GM19397 (cell line): ENCODE results near the gene RLBP1.
A peak's percentile ranks its signal among the peaks of the same experiment; 100 is the strongest.
"Not testable (repeated sequence)": the region's sequence is repeated elsewhere in the genome, so short reads cannot be mapped to it uniquely, and the experiment has no call there.

Experiments
- ATAC-seq: cut with Tn5 transposase; IDR thresholded peaks from one replicate; pipeline ENCODE4 v1.9.1; 2021; ENCODE audit warnings: mild to moderate bottlenecking, moderate library complexity; ENCODE audit not compliant: unreplicated experiment

The RLBP1 gene

DNA sequence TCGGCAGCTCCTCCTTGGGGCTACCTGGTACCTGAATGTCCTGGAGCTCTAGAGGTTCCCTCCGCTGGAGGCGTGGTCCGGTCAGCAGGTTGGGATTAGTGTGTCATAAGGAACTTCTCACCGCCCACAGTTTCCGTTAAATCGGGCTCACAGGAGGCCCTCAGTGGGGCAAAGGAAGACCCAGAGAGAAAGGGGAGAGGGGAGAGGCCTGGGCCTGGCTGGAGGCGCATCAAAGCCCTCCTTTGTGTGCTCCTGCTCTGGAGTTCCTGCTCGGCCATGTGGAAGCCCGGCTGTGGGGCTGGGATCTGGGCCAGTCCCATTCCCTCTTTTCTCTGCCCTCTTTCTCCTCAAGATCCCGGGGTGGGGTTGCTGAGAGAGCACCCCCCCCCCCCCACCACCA lies at the start of gene RLBP1:
RLBP1 (minus strand) TSS at position 37 of the 400 bp plus-strand sequence. CDS start 2,604 bp downstream, outside the sequence.
- ATAC-seq: no peak

DNA sequence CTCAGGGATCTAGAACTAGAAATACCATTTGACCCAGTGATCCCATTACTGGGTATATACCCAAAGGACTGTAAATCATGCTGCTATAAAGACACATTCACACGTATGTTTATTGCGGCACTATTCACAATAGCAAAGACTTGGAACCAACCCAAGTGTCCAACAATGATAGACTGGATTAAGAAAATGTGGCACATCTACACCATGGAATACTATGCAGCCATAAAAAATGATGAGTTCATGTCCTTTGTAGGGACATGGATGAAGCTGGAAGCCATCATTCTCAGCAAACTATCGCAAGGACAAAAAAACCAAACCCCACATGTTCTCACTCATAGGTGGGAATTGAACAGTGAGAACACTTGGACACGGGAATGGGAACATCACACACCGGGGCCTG lies 28.8 kb upstream of the RLBP1 start:
- ATAC-seq: not testable (repeated sequence)

DNA sequence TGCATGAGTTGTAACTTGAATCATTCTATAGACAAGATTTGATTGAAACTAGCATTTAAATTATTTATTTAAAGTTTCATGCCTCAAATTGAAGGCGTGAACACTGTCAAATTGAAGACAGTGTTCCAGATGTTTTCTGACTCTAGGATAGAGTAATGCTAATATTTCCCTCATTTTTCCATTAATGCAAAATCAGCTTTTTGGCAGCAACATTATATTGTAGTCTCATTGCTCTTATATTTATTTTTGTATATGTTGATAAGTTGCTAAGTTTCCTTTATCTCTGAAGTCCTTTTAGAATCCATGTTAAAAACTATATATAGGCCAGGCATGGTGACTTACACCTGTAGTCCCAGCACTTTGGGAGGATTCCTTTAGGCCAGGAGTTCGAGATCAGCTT lies 27.2 kb upstream of the RLBP1 start:
- ATAC-seq: no peak

DNA sequence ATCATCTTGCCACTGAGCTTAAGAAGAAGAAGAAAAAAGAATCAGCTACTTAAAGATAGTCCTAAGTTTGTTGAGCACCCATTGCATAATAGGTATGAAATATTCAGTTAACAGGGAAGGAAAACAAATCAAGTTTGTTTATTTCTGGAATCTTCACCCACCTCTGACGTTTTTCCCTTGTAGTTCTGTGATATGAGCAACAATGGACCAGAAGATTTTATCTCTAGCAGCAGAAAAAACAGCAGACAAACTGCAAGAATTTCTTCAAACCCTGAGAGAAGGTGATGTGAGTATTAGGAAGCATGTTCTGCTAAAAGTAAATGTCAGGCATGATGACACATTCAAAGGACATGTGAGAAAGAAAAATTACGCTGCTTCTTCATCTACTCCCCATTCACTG lies 26.1 kb upstream of the RLBP1 start:
- ATAC-seq: no peak

DNA sequence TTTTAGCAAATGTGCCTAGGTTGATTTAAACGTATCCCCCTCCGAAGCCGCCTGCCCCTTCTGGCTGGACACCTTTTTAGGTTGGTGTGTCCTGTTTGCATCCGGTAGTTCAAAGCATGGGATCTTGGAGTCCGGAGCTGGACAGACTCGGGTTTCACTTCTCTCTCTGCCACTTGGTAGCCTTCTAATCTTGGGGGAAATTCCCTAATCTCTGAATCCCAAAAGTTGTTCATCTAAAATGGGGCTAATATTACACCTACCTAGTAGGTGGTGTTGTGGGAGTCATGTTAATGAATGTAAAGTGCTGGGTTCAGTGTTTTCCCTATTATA lies 23.2 kb upstream of the RLBP1 start:
- ATAC-seq: peak; percentile 4

GRCh38 chr15:89243691-89244573 lies 22.6 kb upstream of the RLBP1 start, which contains the start of gene FANCI:
TSS of gene FANCI (plus strand) at chr15:89243979. CDS start at chr15:89247648, 3,669 bp downstream.
- ATAC-seq: peak; percentile 92

GRCh38 chr15:89243046-89243690 lies 21.8 kb upstream of the RLBP1 start:
- no peak for ATAC-seq

- ATAC-seq: not testable (repeated sequence)
These were observed 18.8 kb upstream of the RLBP1 start for GRCh38 chr15:89239883-89240810.

DNA sequence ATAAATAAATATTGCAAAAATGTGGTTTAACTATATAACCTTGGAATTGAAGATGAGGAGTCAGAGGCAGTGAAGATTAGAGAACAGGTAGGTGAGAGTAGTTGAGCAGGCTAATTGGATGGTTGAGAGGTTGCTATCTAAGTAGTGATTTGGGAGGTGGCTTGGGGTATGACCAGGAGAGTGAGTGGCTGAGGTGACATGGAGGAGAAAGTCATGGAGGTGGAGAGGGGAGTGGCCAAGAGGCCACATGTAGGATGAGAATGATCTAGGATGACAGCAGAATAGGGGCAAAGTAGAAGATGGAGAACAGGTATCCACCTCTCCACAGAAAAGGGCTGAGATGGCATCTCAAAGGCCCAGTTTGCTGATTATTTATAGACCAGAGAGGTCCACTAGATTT lies 10.5 kb upstream of the RLBP1 start:
- ATAC-seq: no peak

DNA sequence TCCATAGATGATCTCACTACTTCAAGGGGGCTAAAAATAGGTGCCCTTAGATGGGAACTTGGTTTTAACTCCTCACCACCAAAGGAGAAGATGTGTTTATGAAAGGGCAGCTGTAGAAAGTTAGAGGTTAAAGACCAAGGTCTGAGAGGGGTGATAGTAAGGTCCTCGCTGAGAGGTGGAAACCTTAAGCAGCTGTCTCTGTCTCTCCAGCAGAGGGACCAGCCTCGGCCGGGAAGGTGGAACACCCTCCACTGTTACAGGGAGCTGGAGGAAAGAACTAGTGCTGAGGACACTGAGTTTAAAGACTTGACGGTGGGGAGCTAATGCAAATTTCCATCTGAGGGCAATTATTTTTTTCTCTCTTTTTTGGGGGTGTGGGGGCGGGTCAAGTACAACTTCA lies 8.9 kb upstream of the RLBP1 start:
- ATAC-seq: no peak

DNA sequence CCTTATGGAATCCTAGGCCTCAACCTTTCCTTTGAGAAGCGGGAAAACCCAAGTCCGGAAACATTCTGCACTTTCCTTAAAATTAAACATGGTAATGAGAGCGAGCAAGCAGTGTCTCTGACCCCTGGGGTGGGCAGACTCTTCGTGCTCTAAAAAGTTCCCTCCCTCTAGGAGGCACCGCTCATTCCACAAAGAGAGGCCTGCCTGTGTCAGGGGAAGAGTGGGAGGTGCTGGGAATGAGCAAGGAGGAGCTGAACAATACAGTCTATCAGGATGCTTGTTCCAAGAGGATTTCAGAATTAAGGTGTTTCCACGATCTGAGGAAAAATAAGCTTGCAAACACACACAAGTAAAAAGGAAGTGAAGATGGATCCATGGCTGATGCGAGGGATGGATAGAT lies 6.0 kb upstream of the RLBP1 start:
- ATAC-seq: no peak

DNA sequence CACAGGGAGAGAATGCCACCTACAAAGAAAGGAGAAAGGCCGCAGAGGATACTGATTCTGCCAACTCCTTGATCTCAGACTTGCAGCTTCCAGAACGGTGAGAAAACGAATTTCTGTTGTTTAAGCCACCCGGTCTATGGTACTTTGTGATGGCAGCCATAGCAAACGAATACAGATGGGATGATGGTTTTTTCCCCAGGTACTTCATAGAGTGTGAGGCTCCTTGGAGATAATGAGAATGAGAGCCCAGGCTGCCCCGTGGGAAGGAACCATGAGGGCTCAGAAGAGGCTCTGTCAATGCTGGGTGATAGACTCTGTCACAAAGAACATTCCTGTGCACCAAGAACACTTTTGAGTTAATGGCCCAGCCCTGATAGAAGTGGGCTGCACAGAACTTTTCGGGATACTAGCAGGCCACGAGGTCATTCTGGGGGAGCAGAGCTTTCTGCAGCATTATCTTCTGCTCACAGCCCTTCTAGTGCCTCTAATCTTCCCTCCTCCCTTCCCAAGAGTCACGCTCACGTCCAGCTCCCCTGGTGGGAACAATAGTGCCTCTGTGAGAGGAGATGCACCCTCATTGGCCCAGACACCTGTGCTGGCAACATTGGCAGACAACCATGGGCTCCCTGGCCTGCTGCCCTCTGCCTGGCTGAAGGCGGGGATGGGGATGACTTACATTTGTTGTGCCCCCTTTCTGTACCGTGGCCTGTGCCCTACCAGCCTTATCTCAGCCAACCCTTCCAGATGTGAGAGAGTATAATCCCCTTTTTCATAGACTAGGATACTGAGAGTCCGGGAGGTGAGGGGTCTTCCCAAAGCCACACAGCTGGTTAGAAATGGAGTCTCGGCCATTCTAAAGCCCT lies 5.2 kb upstream of the RLBP1 start:
- no peak for ATAC-seq

- no peak for ATAC-seq
These were observed 4.2 kb upstream of the RLBP1 start for GRCh38 chr15:89225588-89225987.

GRCh38 chr15:89218531-89218930 lies 2.8 kb downstream of the RLBP1 start:
- ATAC-seq: no peak

- no peak for ATAC-seq
These were observed 3.5 kb downstream of the RLBP1 start for GRCh38 chr15:89217686-89218376.

GRCh38 chr15:89217031-89217430 lies 4.3 kb downstream of the RLBP1 start:
- no peak for ATAC-seq

DNA sequence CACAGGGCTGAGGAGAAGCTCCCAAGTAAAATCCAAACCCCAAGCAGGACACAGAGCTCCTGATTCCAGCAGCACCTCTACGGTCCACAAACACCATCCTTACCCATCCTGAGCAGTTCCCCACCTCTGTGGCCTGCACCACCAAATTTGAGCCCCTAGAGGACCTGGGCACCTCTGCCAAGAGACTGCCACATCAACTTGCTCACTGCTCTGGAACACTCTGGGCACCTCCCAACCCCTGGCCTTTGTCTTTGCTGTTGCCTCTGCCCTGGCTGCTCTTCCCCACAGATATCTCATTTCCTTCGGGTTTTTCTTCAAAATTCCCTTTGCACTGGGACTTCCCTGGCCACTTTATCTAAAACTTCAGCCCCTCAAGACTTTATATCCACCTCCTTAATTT lies 5.8 kb downstream of the RLBP1 start:
- no peak for ATAC-seq

GRCh38 chr15:89211678-89212170 lies 9.7 kb downstream of the RLBP1 start:
- ATAC-seq: no peak

DNA sequence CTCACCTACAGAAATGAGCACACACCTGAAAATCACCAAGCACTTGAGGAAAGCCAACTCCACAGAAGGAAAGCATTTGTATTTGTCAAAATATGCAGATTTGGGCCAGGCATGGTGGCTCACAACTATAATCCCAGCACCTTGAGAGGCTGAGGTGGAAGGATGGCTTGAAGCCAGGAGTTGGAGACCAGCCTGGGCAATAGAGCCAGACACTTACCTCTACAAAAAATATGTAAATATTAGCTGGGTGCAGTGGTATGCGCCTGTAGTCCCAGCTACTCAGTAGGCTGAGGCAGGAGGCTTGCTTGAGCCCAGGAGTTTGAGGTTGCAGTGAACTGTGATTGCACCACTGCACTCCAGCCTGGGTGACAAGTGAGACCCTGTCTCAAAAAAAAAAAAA lies 12.3 kb downstream of the RLBP1 start:
- ATAC-seq: no peak

DNA sequence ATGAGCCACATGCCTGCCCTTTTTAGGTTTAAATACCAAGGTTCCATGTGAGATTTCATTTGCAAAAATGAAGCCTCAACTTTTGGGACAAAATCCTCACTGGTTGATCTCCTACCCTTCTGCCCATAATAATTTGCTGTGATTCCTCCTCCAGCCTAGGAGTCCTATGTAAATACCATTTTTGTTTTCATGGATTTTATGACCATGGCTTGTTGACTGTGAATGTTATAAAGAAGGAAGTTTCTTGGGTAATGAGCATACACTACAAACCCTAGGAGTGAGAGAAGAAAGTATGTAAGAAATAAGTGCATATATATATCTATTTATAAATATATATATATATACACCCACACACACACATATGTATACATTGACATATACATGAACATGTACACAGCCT lies 13.1 kb downstream of the RLBP1 start:
- no peak for ATAC-seq
